SH-SY5Y (cell line): ENCODE data around the gene C12orf57.

Experiments
- GATA2 ChIP-seq: IDR thresholded peaks from 2 replicates; pipeline ENCODE4 v1.6.1; 2011; ENCODE audit warnings: mild to moderate bottlenecking, low read depth, low read length
- GATA3 ChIP-seq: IDR thresholded peaks from 2 replicates; pipeline ENCODE4 v1.6.1; 2011; ENCODE audit warnings: low read depth, mild to moderate bottlenecking, low read length, moderate library complexity

DNA sequence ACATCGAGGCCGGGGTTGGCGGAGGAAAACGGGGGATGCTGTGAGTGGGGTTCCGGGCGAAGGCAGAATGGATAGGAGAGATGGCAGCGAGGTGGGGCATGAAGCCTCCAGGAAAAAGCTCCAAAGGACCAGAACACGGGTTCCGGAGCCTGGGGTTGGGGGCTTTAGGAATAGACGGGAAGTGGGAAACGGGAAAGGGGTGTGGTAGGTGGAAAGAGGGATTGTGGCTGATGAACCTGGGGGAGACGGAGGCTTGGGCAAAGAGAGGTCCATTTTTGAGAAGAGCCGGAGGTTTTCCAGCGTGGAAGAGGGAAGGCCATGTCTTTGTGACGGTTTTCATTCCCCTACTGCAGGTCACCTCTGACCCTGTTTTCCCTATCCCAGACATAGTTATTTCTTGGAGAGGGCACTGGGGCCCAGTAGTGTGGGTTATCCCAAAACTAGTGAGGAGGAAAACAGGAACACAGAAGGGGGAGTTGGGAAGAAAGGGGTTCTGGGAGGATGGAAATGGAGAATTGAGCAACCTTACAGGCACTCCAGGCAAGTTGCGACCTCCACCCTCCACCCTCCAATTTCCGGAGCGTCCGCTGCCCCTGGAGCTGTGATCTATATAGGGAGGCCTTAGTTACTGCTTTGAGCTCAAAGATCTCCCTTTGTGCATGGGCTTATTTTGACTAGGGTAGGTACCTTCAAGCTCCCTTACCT is 15.0 kb upstream of the C12orf57 start:
- TF ChIP-seq GATA3 (no peak), GATA2 (no peak)
